ENCODE data around the gene TENM4. TPM values are rescaled to one million over a fixed set of nuclear protein-coding genes. Genes with fewer than 3 reads are reported as not detected.

TENM4 gene
- total RNA-seq, 2 donors from 2014 or later, result 68.2 to 130 TPM

DNA sequence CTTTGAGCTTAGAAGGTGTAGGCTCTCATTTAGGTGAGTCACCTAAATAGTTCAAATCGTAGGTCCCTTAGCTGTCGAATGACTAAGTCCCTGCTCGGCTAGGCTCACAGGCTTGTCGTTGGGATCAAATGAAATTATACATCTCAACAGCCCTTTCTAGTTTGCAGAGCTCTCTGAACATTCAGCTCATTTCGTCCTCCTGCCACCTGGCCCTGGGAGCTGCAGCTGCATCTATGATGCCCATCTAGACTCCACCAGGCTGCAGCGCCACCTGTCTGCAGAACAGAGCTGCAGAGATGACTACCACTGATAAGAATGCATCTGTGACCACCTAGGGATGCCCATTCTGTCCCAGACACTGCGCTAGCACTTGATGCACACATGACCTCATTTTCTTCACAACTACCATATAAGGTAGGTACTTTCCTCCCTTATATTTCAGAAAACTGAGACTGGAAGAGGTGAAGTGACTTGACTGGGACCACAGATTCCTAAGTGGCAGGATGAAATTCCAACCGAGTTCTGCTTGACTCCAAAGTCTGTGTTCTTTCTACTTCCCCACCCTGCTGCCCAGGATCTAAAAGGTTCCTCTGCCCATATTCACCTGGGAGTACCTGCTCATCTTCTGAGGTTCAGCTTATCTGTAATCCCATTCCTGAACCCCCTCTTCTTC lies 725.1 kb downstream of the TENM4 start:
- Mint-ChIP-seq H3K27me3 (ENCODE audit: insufficient read depth) (no peaks in the 10 kb centered on the region), H3K4me3 (no peak overlapping the region), H3K36me3 (ENCODE audit: low read depth) (peaks cover 6% of the 10 kb centered on the region), H3K27ac (peak overlapping the region; percentile 40), H3K4me1 (no peaks in the 10 kb centered on the region), H3K9me3 (no peaks in the 10 kb centered on the region)
- no peaks in the 10 kb centered on the region for H3K27me3 ChIP-seq (ENCODE audit: control insufficient read depth, insufficient read depth, low read length, poor library complexity, severe bottlenecking)
- no peak overlapping the region for H3K4me3 ChIP-seq (ENCODE audit: low read length)
- 46 to 50% methylated on average over 7 to 8 of the region's 8 CpGs for WGBS, 2 experiments (ENCODE audit: insufficient coverage in 1 of 2, insufficient read length in 1 of 2)
- no peak overlapping the region for H3K9ac ChIP-seq (ENCODE audit: extremely low read depth, low read length, poor library complexity, severe bottlenecking)
- no peak overlapping the region for H3K27ac ChIP-seq (ENCODE audit: low read depth, low read length)
- TF ChIP-seq, protein P1, sequence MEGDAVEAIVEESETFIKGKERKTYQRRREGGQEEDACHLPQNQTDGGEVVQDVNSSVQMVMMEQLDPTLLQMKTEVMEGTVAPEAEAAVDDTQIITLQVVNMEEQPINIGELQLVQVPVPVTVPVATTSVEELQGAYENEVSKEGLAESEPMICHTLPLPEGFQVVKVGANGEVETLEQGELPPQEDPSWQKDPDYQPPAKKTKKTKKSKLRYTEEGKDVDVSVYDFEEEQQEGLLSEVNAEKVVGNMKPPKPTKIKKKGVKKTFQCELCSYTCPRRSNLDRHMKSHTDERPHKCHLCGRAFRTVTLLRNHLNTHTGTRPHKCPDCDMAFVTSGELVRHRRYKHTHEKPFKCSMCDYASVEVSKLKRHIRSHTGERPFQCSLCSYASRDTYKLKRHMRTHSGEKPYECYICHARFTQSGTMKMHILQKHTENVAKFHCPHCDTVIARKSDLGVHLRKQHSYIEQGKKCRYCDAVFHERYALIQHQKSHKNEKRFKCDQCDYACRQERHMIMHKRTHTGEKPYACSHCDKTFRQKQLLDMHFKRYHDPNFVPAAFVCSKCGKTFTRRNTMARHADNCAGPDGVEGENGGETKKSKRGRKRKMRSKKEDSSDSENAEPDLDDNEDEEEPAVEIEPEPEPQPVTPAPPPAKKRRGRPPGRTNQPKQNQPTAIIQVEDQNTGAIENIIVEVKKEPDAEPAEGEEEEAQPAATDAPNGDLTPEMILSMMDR (conservative IDR thresholded peaks at IDR 0.05), result peak; percentile 99
- no peaks in the 10 kb centered on the region for H3K9me3 ChIP-seq (ENCODE audit: control insufficient read depth, low read length)
- no peaks in the 10 kb centered on the region for H3K4me1 ChIP-seq (ENCODE audit: control insufficient read depth, insufficient read depth, low read length)
- no peaks in the 10 kb centered on the region for H3K36me3 ChIP-seq (ENCODE audit: control insufficient read depth, insufficient read depth, low read length)
- peak; percentile 95 for DNase-seq

DNA sequence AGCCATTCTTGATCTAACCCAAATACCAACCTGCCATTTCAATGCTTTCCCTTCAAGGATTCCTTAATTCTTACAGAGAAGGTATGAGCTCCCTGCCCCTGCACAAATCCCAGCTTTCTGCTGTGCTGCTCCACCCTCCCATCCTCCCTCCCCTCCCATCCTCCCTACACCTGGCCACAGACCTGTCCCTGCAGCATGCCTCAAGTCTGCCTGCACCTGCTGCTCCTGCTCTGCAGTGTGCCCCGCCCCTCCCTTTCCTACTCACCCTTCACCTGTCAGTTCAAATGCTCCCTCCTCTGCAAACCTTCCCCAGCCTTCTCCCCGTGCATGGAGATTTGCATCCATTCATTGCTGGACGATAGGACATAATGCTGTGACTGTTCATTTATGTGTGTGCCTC lies 726.3 kb downstream of the TENM4 start:
- TF ChIP-seq, protein P1 (conservative IDR thresholded peaks at IDR 0.05), result no peak
- 83 to 87% methylated on average over 1 to 3 of the region's 3 CpGs for WGBS, 2 experiments (ENCODE audit: insufficient coverage in 1 of 2, insufficient read length in 1 of 2)
- Histone ChIP-seq H3K27ac (ENCODE audit: low read depth, low read length) (no peak overlapping the region), H3K9ac (ENCODE audit: extremely low read depth, low read length, poor library complexity, severe bottlenecking) (no peak overlapping the region), H3K4me3 (ENCODE audit: low read length) (no peak overlapping the region), H3K9me3 (ENCODE audit: control insufficient read depth, low read length) (no peaks in the 10 kb centered on the region), H3K4me1 (ENCODE audit: control insufficient read depth, insufficient read depth, low read length) (no peaks in the 10 kb centered on the region), H3K36me3 (ENCODE audit: control insufficient read depth, insufficient read depth, low read length) (no peaks in the 10 kb centered on the region), H3K27me3 (ENCODE audit: control insufficient read depth, insufficient read depth, low read length, poor library complexity, severe bottlenecking) (no peaks in the 10 kb centered on the region)
- no peak for DNase-seq
- peaks cover 6% of the 10 kb centered on the region for H3K36me3 Mint-ChIP-seq (ENCODE audit: low read depth)
- H3K27me3 Mint-ChIP-seq (ENCODE audit: insufficient read depth), result no peaks in the 10 kb centered on the region
- no peaks in the 10 kb centered on the region for H3K4me1 Mint-ChIP-seq
- H3K9me3 Mint-ChIP-seq, result no peaks in the 10 kb centered on the region
- no peak overlapping the region for H3K4me3 Mint-ChIP-seq
- H3K27ac Mint-ChIP-seq, result no peak overlapping the region

DNA sequence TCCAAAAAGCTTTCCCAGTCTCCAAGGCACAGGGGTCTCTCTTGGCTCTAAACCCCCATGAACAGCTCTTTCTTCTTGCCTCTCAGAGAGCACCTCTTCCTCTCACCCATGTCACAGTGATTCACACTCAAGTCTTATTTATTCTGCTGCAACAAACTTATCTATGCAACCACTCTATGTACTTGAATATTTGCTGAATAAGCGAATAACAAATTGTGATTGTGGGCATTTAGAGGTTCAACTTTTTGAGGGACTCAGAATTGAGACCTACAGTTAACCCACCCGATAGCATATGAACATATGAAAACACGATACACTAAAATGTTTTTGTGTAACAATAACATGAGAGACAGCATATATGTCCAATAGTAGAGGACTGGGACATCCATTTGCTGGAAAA lies 729.1 kb downstream of the TENM4 start:
- TF ChIP-seq, protein P1 (conservative IDR thresholded peaks at IDR 0.05), result no peak
- H3K36me3 ChIP-seq (ENCODE audit: control insufficient read depth, insufficient read depth, low read length), result no peaks in the 10 kb centered on the region
- Mint-ChIP-seq H3K9me3 (no peaks in the 10 kb centered on the region), H3K4me1 (no peaks in the 10 kb centered on the region), H3K27ac (no peak overlapping the region), H3K27me3 (ENCODE audit: insufficient read depth) (no peaks in the 10 kb centered on the region), H3K36me3 (ENCODE audit: low read depth) (peaks cover 24% of the 10 kb centered on the region), H3K4me3 (no peak overlapping the region)
- no peaks in the 10 kb centered on the region for H3K4me1 ChIP-seq (ENCODE audit: control insufficient read depth, insufficient read depth, low read length)
- no peak for DNase-seq
- no peaks in the 10 kb centered on the region for H3K9me3 ChIP-seq (ENCODE audit: control insufficient read depth, low read length)
- H3K4me3 ChIP-seq (ENCODE audit: low read length), result no peak overlapping the region
- no peak overlapping the region for H3K9ac ChIP-seq (ENCODE audit: extremely low read depth, low read length, poor library complexity, severe bottlenecking)
- no peaks in the 10 kb centered on the region for H3K27me3 ChIP-seq (ENCODE audit: control insufficient read depth, insufficient read depth, low read length, poor library complexity, severe bottlenecking)
- 91 to 100% methylated on average over 2 to 3 of the region's 3 CpGs for WGBS, 2 experiments (ENCODE audit: insufficient coverage in 1 of 2, insufficient read length in 1 of 2)
- no peak overlapping the region for H3K27ac ChIP-seq (ENCODE audit: low read depth, low read length)

Measured in endodermal cell (in vitro differentiated cells).